C4-2B (cell line): ENCODE measurements around the gene HTD2.

Experiments used
- ZFX ChIP-seq: fragments of 450-650 bp; IDR thresholded peaks from 2 replicates; pipeline ENCODE4 v1.6.1; 2017
- TF ChIP-seq, protein P1 (sequence below): fragments of 450-650 bp; conservative IDR thresholded peaks from 2 replicates; pipeline ENCODE4 v1.5.1; 2017; ENCODE audit warnings: mild to moderate bottlenecking

DNA sequence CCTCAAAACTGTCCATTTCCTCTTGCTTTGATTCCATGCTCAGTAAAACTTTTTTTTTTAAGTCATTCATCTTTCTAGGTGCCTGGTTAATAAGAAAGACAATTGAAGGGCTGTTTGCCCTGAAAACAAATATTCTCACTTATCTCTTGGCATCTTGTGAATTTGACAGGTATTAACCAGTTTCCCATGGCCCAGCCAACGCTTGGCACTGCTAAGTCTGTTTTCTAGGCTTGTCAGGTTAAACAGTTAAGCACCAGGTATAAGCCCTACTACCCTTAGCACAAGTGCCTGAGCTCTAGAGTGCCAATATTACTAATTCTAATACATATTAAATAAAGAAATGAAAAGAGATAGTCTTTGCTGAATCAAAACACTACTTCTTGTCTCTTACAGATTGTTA is 62.7 kb downstream of the HTD2 start:
- TF ChIP-seq, protein P1, sequence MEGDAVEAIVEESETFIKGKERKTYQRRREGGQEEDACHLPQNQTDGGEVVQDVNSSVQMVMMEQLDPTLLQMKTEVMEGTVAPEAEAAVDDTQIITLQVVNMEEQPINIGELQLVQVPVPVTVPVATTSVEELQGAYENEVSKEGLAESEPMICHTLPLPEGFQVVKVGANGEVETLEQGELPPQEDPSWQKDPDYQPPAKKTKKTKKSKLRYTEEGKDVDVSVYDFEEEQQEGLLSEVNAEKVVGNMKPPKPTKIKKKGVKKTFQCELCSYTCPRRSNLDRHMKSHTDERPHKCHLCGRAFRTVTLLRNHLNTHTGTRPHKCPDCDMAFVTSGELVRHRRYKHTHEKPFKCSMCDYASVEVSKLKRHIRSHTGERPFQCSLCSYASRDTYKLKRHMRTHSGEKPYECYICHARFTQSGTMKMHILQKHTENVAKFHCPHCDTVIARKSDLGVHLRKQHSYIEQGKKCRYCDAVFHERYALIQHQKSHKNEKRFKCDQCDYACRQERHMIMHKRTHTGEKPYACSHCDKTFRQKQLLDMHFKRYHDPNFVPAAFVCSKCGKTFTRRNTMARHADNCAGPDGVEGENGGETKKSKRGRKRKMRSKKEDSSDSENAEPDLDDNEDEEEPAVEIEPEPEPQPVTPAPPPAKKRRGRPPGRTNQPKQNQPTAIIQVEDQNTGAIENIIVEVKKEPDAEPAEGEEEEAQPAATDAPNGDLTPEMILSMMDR = no peak
- TF ChIP-seq ZFX = no peak
